Left lung (tissue), 10 donors: ENCODE measurements around the gene KCNB1. TPM values are rescaled to one million over a fixed set of nuclear protein-coding genes. Genes with fewer than 3 reads are reported as not detected.

Experiments used
- ATAC-seq: fragments of 200-7000 bp; cut with Tn5 transposase; one replicate; pipeline ENCODE4 v1.9.1; 2020; ENCODE audit warnings: moderate library complexity
- DNase-seq, 4 donors: peaks; one replicate each; pipeline ENCODE4 v3.0.0-alpha.2; 2013 to 2020
- H3K27ac ChIP-seq, 2 donors: fragments of 200-600 bp; sonication (generic) in 1 of 2; one replicate each; pipeline versions ENCODE4 v1.5.0 to v1.8.0; 2020 to 2021
- H3K27me3 ChIP-seq, 2 donors: fragments of 200-600 bp; sonication (generic) in 1 of 2; one replicate each; pipeline versions ENCODE4 v1.5.0 to v1.8.0; 2020 to 2021
- H3K36me3 ChIP-seq, 2 donors: fragments of 200-600 bp; sonication (generic) in 1 of 2; one replicate each; pipeline versions ENCODE4 v1.5.0 to v1.8.0; 2020 to 2021
- H3K4me1 ChIP-seq, 2 donors: fragments of 200-600 bp; one replicate each; pipeline ENCODE4 v1.8.0; 2021
- H3K4me3 ChIP-seq, 2 donors: fragments of 200-600 bp; sonication (generic) in 1 of 2; one replicate each; pipeline versions ENCODE4 v1.5.0 to v1.8.0; 2020 to 2021; ENCODE audit warnings: mild to moderate bottlenecking in 1 of 2
- H3K9me3 ChIP-seq, 2 donors: fragments of 200-600 bp; sonication (generic) in 1 of 2; one replicate each; pipeline versions ENCODE4 v1.5.0 to v1.8.0; 2020 to 2021
- intact Hi-C, 2 donors: fragments of 100-400 bp; cut with DNase I; formaldehyde crosslinking; loops; one replicate each; pipeline versions ENCODE4 v1.11.2 to v1.14.2; 2022
- polyA plus RNA-seq, 6 donors: library from polyadenylated mRNA; unstranded; fragments of 120-200 nt; gene quantifications; one replicate each; pipeline ENCODE4 v1.2.1, GENCODE V29; 2013; ENCODE audit not compliant: insufficient read length in 6 of 6
- total RNA-seq, 2 donors: library from RNA; stranded (reverse); fragmentation: NEBNext Ultra II Directional; extraction: Animal tissue kit (Norgen Biotek cat#: 25700); gene quantifications; one replicate each; pipeline ENCODE4 v1.2.1, GENCODE V29; 2021
- TF ChIP-seq, protein P1 (sequence below), 2 donors: fragments of 200-600 bp; sonication (generic) in 1 of 2; IDR thresholded peaks; one replicate each; pipeline versions ENCODE4 v1.5.0 to v1.8.0; 2021; ENCODE audit warnings: antibody characterized with exemption in 2 of 2
- donor health status: DM: no; HTN: yes; CAD: no.
- donor health status: DM: no; HTN: no; CAD: no.

Gene KCNB1
- total and polyA plus RNA-seq, 8 donors, result 0.26 to 1.2 (median 0.44) TPM

DNA sequence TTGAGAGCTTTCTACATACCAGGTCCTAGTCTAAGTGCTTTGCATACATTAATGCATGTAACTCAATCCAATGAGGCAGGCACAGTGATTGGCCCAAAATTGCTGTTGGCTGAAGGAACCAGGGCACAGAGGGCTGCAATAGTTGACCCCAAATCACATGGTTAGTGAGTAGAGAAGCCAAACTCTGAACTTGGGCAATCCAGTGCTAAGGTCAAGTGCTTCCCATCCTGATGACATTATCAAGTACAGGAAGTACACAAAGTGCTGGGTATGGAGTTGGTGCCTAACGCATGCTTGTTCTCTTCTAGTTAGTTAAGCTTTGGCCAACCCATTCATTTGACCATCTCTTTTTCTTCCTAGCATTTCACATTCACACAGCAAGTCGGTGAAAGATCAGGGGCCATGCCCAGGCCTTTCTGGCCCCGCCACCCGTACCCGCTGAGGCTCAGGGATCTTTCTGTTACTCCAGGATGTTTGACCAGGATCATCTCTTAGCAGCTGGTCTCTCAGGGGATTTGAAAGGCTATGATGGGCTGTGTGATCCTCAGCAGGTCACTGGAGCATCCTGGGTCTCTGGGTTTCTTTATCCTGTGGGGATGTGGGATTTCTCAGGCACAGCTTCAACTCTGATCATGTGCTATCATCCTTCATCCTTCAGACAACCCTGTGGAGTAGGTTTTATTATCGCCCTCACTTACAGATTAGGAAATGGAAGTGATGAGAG is 7.0 kb downstream of the KCNB1 start:
- TF ChIP-seq, protein P1, sequence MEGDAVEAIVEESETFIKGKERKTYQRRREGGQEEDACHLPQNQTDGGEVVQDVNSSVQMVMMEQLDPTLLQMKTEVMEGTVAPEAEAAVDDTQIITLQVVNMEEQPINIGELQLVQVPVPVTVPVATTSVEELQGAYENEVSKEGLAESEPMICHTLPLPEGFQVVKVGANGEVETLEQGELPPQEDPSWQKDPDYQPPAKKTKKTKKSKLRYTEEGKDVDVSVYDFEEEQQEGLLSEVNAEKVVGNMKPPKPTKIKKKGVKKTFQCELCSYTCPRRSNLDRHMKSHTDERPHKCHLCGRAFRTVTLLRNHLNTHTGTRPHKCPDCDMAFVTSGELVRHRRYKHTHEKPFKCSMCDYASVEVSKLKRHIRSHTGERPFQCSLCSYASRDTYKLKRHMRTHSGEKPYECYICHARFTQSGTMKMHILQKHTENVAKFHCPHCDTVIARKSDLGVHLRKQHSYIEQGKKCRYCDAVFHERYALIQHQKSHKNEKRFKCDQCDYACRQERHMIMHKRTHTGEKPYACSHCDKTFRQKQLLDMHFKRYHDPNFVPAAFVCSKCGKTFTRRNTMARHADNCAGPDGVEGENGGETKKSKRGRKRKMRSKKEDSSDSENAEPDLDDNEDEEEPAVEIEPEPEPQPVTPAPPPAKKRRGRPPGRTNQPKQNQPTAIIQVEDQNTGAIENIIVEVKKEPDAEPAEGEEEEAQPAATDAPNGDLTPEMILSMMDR (IDR thresholded peaks at IDR 0.05), result no peak
- Histone ChIP-seq H3K9me3 (no peaks in the 10 kb centered on the region), H3K27me3 (peaks cover 0 to 60% of the 10 kb centered on the region in 2 donors), H3K36me3 (no peaks in the 10 kb centered on the region), H3K27ac (no peak overlapping the region), H3K4me1 (no peaks in the 10 kb centered on the region), H3K4me3 (no peak overlapping the region)
- ATAC-seq (no peak), DNase-seq (no peak)
- intact Hi-C loops, result no loop called here

DNA sequence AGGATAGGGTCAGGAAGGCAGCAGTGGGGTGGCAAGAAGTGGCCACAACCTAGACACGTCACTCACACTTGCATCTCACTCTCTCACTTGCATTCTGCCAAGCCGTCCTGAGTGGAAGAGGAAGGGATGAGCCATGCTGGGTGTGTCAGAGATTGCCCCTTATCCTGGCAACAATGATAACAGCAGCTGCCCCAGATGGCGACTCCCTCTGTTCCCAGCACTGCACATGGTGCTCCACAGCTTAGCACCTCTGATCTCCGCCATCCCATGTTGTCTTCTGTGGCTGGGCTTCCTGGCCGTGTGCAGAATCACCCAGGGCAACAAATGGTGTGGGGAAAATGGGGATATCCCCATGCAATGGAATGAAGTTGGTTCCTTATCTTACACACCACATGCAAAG is 11.1 kb downstream of the KCNB1 start:
- DNase-seq (no peak), ATAC-seq (no peak)
- Histone ChIP-seq H3K4me1 (no peaks in the 10 kb centered on the region), H3K4me3 (no peak overlapping the region), H3K9me3 (no peaks in the 10 kb centered on the region), H3K27ac (no peak overlapping the region), H3K27me3 (peaks cover 0 to 46% of the 10 kb centered on the region in 2 donors), H3K36me3 (no peaks in the 10 kb centered on the region)
- intact Hi-C loops, result no loop called here
- TF ChIP-seq, protein P1 (IDR thresholded peaks at IDR 0.05), result no peak

DNA sequence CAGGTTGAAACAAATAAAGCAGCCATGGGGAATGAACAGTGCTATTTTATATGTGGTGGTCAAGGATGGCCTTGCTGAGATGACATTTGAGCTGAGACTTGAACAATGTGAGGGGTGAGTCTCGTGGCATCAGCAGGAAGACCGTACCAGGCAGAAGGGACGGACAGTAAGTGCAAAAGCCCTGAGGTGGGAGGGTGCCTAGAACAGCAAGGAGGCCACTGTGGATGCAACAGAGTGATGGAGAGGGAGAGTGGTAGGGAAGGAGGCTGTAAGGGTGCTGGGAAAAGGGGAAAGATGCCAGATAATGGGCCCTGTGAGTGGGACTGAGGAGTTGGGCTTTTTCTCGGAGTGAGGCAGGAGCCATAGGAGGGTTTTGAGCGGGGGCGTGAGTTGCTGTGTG is 11.5 kb downstream of the KCNB1 start:
- no peaks in the 10 kb centered on the region for H3K4me1 ChIP-seq
- no peak for ATAC-seq
- H3K27me3 ChIP-seq, result peaks cover 0 to 41% of the 10 kb centered on the region in 2 donors
- TF ChIP-seq, protein P1 (IDR thresholded peaks at IDR 0.05), result no peak
- no peaks in the 10 kb centered on the region for H3K36me3 ChIP-seq
- intact Hi-C loops, result no loop called here
- no peak for DNase-seq
- H3K4me3 ChIP-seq, result no peak overlapping the region
- H3K9me3 ChIP-seq, result no peaks in the 10 kb centered on the region
- no peak overlapping the region for H3K27ac ChIP-seq

DNA sequence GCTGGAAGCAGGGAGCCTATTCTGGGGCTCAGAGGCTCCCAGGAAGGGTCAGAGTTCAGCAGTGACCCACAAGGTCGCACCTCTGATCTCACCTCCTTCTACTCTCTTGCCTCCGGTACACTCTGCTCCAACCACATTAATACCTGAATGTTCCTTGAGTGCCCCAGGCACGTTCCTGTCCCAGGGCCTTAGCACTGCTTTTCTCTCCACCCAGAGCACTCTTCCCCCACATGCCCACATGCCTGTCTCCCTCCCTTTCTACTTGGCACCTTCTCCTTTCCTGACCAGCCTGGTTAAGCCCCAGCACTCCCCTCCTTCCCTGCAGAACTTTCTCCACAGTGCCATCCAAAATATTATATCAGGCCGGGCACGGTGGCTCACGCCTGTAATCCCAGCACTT is 13.4 kb downstream of the KCNB1 start:
- TF ChIP-seq, protein P1 (IDR thresholded peaks at IDR 0.05), result no peak
- no peak overlapping the region for H3K4me3 ChIP-seq
- no peaks in the 10 kb centered on the region for H3K4me1 ChIP-seq
- no peak for DNase-seq
- H3K36me3 ChIP-seq, result no peaks in the 10 kb centered on the region
- peaks cover 0 to 37% of the 10 kb centered on the region in 2 donors for H3K27me3 ChIP-seq
- H3K27ac ChIP-seq, result no peak overlapping the region
- no peak for ATAC-seq
- intact Hi-C loops, result no loop called here
- H3K9me3 ChIP-seq, result no peaks in the 10 kb centered on the region

DNA sequence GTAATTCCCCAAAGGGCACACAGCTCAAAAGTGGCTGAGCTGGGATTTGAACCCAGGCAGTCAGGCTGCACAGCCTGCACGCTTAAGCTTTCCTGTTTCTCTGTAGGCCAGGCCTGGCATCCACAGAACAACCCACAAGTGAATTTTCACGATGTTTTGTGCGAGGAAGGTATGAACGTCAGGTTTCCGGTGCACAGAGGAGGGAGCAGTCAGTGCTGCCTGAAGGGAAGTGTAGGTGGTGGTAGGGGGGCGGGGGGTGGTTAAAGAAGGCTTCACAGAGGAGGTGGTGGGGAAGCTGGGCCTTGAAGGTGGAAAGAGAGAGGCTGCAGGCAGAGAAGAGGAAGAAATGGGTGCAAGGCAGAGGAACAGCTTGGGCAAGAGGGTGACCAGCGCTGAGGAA is 14.1 kb downstream of the KCNB1 start:
- Histone ChIP-seq H3K4me1 (no peaks in the 10 kb centered on the region), H3K27me3 (peaks cover 0 to 37% of the 10 kb centered on the region in 2 donors), H3K27ac (no peak overlapping the region), H3K9me3 (no peaks in the 10 kb centered on the region), H3K4me3 (no peak overlapping the region), H3K36me3 (no peaks in the 10 kb centered on the region)
- intact Hi-C loops, result no loop called here
- ATAC-seq (no peak), DNase-seq (no peak)
- TF ChIP-seq, protein P1 (IDR thresholded peaks at IDR 0.05), result no peak
